ENCODE results near the gene RHBG.

The RHBG gene

DNA sequence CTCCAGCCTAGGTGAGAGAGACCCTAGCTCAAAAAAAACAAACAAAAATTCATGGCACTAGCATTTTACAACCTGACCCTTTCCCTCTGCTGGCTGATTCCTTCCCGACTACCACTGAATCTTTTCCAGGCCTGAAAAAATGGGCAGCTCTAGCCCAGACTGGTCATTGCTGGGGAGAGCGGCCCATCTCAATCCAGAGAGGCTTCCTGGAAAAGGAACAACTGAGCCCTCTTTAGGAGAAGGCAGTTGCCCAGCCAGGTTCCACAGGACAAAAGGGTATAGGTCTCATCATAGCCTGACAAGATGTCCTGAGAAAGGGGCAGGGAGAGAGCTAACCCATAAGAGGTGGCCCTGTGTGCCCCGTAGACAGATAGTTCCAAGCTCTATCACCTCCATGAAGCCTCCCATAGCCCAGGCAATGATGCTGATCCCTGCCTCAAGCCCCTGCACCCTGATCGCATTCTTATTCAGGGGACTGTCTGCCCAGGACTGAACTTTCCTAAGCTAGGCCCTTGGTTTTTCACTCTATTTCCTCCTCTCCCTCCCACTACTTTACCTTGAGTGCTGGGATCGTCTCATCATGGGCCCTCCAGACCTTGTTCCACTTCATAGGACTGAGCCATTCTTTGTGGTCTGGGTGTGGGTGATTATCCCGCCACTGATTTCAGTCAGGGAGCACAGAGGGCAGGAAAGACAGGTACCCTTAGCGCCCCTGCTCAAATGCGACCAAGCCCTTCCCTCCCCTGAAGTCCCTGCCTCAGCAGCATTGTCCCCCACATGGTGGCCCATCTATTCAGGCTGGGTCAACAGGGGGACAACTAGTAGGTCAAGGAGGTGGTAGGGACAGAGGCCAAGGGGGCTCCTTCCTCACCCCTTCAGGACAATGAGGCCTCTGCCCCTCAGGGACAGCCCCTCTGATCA lies 18.2 kb downstream of the RHBG start:
- no peak for DNase-seq

DNA sequence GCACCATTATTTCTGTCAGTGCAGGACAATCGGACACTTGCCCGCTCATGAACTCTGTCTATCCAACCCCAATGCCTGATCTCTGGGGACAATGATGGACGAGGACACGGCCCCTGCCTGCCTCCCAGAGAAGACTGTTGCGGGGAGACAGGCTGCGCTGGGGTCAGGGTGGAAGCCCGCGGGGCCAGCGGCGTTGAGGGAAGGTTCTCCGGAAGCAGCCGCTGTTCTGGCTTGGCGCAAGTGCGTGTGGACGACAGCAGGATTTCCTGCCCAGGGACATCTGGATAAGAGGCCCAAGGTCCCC lies 18.8 kb downstream of the RHBG start:
- no peak for DNase-seq

DNA sequence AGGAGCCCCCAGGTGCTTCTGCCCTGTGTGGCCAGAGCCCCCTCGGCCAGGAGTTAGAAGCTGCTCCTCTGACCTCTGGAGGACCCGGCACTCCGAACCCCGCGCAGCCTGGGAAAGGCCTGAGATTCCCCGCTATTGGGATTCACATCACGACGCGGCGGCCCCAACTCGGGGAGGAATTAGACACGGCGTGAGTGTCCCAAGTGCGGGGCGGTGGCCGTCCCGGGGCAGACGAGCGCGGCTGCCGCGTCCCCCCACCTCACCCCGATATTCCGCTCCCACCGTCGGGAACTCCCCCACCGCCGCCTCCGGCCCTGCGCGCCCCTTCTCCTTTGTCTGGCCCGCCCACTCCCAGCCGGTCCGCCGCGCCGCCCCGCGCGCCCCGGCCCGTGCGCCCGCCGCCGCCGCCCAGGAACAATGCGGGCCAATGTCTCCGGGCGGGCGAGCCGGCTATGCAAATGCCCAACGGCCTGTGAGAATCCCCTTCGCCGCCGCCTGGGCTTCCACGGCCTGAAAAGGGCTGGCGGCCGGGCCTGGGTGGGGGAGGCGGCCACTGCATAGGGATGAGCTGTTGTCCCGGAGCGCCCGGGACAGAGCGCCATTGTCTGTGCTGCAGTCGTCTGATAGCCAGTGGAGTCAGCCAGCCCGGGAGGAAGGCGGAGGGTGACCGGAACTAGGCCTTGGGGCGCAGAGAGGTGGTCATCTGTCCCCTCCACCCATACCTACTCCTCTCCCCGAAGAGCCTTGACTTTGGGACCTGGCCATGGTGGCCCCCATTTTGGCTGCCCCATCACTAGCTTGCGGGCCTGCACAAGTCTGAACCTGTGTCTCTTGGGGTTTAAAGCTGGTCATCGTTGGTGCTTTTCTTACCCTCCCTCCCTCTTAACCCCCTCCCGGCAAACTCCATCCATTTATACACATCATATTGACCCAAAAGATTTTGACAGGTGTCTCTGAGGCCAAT lies 19.4 kb downstream of the RHBG start:
- DNase-seq, result no peak

DNA sequence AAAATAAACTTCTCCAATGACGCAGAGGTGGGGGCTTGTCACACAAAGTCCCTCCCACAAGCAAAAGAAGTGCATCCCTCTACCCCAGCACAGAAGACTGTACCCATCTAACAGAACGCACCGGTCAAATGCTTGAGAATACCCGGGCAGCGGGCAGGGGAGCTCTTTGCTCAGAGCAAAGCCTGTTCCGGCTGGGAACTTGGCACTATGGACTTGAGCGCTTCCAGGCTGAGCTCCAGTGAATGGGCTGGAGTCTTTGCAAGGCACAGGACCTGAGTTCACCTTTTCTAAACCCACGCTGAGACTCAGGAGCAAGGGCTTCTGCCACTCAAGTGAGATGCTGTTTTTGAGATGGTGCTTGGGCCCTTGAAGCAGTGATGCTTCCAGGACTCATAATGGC lies 20.3 kb downstream of the RHBG start:
- no peak for DNase-seq

DNA sequence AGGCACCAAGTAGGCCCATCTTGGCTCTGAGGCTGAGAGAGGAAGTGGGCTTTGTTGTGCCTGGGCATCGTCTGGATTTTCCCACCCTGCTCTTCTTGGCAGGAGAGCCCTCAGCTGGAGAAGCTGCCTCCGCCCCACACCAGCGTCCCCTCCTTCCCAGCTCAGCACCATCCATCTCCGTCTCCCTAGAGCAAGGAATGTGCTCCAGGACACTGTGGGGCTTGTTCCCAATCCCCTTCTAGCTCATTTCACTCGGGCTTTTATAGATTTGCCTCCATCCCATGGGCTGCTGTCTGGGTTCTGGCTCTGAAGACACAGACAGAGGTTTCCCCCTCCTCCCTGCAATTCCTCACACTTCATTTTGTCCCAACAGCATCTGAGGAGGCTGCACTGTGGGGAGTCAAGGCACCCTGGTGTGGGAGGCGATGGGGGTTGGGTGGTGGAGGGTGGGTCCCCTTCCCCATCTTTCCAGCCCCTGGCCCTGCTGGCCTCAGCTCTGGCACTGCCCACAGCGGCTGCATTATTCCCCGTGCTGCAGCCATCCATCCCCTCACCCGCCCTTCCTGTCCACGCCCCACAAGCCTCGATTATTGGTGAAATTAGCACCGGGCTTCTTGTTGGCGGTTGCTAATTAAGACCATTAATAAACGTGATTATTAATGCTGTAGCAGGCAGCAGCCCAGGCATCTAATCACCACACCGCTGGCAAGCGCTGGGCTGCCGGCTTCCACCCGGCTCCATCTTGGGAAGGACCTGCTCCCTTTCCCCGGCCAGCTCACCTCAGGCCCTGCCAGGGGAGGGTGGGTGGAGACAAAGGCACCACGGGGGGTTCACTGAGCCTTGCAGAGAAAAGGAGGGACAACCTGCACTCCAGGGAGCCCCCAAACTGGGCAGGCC lies 21.7 kb downstream of the RHBG start:
- no peak for DNase-seq

DNA sequence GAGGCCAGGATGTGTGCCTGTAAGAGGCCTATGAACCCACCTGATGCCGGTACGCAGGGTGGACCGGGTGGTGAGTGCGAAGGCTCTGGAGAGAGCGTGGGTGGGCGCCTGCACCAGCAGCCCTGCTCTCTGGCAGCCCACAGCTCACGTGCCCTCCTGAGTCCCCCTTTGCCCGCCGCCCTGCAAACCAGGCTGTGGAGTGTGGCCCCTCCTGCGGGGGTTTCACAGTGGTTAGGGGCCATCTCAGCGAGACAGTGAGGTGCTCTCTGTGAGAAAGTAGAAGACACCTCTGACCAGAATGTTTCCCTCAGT lies 22.3 kb downstream of the RHBG start:
- DNase-seq, result no peak

DNA sequence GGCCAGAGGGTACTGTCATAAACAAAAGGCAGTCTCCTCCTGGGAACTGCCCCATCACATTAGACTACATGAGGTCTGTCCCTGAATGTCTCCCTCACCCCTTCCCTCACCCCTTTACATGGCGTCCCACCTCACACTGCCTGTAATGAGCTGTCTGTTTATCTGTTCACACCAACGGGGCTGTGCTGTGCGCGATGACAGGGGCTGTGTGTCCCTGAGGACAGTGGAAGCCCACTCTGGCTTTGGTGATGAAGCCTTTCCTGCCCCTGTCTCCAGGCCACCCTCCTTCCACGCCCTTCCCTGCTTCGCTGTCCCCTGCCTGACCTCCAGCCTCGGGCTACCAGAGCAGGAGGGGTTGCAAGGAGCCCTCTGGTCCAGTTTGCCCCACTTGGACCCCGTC lies 22.7 kb downstream of the RHBG start:
- DNase-seq, result no peak

DNA sequence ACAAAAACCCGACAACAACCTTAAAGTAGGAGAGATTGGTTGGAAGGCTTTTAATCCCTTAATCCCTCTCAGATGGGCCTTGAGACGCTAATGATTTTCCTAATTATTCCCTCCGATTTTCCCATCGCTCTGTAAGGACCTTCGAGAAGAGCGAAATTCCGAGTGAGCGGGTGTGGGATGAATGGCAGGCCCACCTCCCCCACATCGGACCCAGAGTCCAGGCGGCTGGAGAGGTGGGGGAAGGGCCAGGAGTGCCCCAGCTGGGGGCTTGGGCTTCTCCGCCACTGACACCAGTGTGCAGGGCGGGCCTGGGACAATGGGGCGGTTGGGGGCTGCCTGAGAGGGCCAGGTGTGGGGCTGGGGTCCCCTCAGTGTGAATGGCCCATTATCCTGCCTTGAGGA lies 23.4 kb downstream of the RHBG start:
- no peak for DNase-seq

DNA sequence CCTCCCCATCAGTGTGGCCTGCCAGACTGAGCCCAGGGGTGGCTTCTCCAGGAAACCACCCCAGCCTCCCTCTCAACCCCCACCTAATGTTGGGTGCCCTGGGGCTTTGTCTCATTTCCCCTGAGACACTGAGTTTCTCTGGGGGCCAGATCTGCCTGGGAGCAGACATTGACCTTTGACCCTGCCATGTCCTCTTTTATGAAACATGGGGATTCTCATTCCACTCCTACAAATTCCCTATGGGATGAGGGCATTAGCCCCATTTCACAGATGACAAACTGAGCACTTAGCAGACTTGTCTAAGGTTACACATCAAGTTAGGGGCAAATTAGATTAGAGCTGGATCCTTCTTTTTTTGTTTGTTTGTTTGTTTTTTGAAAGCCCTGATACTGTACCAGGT lies 24.1 kb downstream of the RHBG start:
- no peak for DNase-seq

DNA sequence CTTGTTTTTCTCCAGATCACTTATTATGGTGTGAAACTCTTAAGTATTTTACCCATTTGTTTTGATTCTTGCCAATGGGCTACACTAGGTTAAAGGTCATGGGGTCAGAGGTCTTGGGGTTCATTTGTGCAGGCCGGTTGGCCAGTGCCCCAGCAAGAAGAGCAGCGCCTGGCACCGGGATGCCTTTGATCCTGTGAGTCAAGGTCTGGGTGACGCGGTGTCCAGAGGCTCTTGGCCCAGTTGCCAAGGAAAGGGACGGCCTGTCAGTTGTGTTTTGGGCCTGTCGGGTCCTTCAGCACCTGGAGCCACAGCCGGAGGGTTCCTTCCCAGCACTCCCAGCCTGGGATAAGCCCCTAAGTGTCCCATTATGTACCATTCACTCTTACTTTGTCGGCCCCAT lies 25.1 kb downstream of the RHBG start:
- DNase-seq, result no peak

DNA sequence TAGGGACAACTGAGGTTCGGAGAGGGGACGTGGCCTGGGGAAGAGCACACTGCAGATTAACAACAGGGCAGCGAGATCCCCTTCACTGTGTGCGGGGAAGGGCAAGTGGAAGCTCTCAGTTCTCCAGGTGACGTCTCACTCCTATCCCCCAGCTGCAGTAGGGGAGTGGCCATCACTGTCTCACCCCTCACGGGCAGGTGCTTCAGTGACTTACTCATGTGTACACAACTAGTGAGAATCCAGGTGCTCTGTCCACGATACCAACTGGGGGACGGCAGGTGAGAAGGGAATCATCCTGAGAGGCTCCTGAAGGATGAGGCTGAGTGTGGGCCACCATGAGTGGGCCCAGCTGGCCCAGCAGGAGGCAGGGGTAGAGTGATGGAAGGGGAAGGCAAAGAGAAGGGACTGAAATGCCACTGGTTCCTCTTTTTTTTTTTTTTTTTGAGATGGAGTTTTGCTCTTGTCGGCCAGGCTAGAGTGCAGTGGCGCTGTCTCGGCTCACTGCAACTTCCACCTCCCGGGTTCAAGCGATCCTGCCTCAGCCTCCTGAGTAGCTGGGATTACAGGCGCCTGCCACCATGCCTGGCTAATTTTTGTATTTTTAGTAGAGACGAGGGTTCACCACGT lies 25.9 kb downstream of the RHBG start:
- DNase-seq, result peak; percentile 29

DNA sequence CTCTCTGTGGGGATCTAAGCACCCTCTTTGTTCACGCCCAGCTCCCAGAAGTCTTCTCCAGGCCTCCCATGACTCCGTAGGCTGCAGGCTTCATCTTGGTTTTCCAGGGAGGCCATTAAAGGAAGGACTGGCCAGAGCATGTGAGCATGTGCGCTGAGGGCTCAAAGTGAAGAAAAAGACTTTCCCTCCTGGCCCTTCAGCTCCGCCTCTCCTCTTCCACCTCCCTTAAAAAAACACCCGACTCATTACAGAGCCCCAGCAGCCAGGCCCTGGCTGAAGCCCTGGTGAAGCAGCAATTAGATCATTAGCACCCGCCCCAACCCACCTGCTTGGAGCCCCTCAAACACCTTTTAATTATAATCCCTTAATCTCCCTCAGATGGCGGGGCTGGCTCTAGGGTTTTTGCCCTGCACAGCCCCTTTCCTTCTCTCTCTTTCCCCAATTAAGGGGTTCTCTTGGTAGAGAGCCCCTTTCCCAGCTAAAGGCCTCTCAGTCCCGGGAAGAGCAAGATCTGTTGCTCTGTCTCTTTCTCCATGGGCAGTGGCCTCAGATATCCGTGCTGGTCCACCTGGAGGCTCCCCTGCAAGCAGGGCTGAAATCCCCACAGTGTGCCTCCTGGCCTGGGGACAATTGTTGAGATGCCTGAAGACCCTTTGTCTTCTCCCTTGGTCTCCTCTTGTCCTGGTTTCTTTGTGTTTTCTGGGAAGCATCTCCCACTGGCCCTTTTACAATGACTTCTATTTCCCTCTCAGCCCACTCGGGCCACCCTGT lies 30.5 kb downstream of the RHBG start:
- no peak for DNase-seq

DNA sequence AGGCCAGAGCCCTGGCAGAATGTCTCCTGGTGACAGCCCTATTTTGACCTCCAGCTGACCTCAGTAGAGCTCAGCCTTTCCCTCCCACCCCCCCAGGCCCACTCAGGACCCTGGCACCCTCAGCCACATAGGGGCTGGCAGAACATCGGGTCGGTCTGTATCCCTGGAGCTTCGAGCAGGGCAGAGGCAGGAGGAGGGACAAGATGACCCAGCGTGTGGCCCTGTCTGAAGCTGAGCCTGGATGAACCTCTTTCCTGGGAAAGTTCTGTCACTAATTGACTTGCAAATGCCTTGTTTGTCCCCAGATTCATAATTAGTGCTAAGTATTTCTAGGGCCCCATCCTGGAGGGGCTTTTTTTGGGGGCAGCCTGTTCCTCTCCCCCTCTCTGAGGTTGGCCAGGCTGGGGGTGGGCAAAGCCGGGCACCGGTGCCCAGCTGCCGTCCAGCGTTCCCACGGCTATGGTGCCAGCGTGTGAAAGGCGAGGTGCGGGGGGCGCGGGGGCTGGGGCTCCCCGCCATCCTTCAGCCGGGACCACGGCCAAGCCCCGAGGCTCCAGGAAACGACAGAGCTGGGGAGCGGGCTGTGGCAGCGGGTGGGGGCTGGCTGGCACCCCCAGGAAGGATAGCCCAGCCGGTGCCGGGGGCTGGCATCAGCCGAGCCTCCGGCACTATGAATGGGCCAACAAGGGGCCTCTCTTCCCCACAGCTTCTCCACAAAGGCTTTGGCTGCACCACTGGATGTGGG lies 31.4 kb downstream of the RHBG start:
- no peak for DNase-seq

DNA sequence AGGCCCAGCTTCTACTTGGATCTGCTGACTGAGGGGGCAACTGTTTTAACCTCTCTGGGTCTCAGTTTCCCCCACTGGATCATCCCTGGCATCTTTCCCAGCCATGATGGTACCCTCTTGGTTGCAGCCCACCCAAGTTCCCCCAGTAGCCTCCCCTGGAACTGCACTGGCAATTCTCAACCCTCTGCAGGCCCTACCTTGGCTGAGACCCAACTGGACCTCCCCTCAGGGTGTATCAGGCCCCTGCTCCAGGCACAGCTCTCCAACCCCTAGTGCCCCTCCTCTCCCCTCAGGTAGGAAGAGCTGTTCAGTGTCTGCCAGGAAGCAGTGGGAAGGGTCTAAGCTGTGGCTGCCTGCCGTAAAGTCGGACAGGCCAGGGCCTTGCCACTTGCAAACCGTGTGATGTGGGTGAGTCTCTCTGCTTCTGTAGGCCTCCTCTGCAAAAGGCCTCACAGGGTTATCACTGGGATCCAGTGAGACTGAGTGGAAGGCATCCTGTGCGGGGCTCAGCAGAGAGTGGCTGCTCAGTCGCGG lies 32.1 kb downstream of the RHBG start:
- no peak for DNase-seq

DNA sequence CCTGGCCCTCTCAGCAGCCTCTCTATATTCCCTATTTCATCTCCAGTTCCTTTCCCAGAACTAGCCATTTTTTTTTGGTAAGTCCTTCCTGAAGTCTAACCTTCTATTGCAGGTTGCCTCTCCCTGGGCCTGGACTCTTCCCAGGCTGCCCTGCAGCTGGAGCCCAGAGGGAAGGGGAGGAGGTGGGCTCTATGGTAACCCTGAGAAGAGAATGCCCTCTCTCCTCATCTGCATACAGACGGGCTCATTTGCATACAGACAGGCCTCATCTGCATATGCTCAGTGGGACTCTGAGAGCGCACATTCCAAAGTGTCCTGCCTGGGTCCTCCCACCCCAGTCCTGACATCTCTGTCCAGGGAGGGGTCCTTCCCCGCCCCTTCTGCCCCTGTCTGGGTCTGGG lies 32.7 kb downstream of the RHBG start:
- no peak for DNase-seq

DNA sequence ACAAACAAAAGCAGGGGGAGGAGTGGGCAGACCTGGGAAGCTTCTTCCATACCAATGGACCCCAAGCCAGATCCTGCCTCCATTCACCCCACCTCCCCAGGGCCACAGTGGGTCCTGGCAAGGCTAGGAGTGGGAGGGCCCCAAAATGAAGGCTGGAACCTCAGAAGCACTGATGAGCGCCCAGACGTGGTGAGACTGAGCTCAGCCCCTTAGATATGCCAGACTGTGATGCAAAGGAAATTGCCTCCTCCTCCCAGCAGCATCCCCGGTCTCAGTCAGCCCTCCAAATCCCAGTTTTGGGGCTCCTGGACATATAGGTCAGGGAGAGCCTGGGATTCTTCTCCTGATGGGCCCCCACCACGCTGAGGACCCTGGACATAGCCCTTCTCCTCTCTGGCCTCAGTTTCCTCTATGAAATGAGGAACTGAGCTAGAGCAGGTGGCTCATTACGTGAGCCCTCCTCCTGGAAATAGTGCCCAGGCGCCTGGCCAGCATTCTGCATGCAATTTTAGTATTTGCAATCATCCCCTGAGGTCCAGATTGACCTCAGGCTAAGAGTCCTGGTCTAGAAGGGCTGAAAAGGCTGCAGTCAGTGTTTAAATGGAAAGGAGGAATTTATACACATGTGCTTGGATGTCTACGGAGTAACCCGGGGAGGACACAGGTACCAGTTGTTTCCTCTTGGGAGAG lies 33.5 kb downstream of the RHBG start:
- no peak for DNase-seq

DNA sequence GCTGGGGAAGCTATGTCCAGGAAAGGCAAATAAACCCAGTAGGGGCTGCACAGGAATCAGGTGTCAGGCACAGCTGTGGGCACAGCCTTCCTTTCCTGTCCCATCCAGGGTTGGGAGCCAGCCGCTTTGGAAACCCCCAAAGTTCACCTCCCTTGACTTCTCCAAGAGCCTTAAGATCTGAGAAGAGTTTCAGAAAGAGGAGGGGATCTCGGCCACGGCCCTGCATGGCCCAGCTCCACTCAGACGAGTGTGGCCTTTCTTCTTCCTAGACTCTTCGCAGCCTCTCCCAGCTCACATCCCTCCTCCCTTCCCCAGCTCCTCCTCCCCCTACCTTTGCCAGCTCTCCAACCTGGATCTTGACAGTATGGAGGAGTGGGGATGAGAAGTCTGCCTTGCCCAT lies 36.7 kb downstream of the RHBG start:
- DNase-seq, result no peak

DNA sequence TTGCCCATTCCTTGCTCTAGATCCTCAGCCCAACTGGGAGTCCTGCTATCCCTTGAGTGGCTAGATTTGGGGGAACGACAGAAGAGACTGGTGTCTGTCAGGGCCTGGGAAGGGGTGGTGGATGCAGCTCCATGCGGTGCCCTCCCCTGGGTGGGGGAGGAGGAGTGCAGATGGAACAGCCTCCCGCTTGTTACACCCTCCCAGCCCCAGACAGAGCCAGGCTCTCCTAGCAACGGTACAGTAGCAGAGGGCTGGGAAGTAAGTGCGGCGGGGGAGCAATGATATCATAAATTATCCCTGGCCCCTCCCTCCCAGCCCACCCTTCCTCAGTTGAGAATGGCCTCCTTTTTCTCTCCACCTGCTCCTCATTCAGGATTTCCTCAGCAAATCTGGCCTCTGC lies 37.2 kb downstream of the RHBG start:
- DNase-seq, result no peak

DNA sequence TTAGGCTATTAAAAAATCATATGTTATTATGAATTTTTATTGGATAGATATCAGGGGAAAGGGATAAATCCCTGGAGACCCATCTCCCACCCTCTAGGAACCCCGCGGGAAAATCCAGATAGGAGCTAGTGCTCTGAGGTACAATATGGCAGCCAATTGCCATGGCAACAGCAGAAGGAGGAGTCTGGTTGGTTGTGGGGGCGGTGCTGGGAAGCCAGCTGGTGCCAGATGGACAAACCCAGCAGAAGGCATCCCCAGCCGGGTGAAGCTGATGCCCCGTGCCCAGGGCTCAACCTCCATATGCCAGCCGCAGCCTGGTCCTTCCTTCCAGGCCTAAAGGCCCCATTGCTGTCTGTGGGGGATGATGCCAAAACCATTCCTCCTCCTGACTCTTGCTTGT lies 38.3 kb downstream of the RHBG start:
- DNase-seq, result no peak

DNA sequence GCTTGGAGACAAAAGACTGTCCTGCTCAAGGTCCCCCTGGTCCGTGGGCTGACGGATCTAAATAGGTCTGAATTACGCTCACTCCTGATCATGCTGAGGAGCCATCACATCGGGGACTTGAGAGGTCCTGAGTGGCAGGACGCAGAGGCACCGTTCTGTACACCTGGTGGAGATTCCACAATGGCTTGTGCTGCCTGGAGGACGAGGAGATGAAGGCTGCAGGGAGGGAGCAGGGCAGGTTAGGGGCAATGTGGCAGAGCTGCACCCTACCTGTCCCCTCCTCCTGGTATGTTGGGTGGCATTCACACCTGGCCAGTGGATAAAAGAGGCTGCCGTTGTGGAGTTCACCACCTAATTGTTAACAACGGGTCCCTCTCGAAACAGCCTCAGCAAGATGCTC lies 38.7 kb downstream of the RHBG start:
- DNase-seq, result no peak

All from suppressor macrophage treated with lipopolysaccharide for 4 hours (primary cell).